Glomerular visceral epithelial cell (primary cell): ENCODE results near the gene ALX4.

Experiments
- DNase-seq: peaks from one replicate; pipeline ENCODE4 v3.0.0-alpha.2; 2016; ENCODE audit errors: extremely low spot score

ALX4 gene

DNA sequence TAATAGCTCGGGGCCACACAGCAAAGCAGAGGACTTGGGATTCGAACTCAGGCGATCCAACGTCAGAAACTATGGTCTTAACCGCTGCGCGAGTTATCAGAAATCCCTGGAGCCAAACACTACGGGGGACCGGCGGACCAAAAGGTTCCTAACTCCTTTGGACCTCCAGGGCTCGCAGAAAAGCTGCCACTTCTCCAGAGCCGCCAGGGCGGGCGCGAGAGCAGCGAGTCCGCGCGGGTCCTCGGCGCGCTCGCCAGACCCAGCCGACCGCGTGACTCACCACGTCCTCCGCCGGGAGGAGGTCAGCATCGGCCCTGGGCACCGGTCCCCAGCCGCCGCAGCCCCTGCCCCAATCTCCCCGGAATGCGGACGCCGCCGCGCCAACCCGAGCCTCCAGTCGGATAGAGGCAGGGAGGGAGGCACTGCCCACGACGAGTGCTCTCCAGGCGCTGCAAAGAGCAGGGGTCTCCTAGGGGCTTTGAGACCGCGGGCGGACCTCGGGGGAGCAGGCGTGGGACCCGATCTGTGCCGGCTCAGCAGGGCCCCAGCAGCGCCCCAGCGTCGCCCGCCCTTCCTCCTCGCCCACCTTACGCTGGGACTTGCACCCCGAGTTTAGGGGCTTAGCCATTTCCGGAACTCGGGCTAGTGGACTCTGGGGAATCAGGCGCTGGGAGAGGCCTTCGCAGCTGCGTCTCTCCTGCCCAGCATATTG lies 6.2 kb upstream of the ALX4 start:
- peak; percentile 31 for DNase-seq

DNA sequence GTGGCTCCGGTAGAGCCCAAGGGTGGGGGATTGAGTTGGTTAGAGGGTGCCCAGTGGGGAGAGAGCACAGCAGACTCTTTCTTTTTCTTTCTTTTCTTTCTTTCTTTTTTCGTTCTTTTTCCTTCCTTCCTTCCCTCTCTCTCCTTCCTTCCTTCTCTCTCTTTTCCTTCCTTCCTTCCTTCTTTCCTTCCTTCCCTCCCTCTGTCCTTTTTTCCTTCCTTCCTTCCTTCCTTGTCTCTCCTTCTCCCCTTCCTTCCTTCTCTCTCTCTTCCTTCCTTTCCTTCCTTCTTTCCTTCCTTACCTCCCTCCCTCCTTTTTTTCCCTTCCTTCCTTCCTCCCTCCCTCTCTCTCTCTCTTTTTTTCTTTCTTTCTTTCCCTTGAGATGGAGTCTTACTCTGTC lies 4.8 kb upstream of the ALX4 start:
- DNase-seq, result no peak

DNA sequence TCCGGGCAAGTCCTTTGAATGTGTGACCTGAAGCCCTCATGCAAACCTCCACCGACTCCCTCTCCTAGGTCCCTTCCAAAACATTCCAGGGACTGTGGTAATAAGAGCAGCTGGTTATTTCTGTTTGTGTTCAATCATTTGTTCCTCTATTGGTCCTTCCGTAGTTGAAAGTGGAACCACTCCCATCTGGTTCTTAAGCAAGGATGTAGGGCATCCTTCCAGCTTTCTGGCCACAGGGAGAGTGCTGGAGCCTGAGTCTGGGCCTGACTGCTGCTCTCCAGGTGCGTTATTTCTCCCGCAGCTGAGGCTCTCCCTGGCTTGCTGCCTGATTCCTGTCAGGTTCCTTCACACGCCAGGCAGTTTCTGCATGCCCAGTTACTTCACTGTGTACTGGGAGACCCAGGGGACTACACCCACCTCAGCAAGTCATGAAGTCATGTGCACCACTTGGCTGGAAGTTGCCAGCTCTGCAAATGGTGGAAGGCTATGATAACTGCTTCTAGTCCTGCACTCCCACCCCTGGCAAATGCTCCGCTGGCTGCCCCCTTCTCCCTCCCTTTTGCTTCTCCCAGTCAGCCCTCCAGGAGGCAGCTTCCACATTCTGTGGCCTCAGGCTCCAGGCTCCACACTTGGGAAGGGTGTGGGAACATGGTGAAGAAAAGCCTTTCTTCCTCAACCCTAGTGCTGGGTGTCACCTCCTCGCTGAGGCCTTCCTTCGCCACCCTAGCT lies 4.0 kb upstream of the ALX4 start:
- DNase-seq, result no peak

DNA sequence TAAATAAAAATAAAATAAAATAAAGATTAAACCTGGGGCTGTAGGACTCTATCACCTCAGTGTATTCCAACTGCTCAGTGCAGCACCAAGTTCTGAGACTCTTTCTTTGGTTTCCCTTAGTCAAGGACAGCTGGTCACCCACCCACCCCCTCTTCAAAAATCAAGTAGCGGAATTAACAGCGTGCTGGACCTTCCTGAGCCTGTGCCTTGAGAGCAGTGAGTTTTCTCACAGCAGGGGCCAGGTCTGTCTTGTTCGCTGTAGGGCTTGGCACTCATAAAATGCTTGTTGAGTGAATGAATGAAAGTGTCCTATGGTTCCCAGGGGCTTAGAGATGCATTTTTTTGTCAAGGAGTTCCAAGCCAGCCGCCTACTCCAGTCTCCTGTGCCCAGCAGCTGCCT lies 2.9 kb upstream of the ALX4 start:
- no peak for DNase-seq

DNA sequence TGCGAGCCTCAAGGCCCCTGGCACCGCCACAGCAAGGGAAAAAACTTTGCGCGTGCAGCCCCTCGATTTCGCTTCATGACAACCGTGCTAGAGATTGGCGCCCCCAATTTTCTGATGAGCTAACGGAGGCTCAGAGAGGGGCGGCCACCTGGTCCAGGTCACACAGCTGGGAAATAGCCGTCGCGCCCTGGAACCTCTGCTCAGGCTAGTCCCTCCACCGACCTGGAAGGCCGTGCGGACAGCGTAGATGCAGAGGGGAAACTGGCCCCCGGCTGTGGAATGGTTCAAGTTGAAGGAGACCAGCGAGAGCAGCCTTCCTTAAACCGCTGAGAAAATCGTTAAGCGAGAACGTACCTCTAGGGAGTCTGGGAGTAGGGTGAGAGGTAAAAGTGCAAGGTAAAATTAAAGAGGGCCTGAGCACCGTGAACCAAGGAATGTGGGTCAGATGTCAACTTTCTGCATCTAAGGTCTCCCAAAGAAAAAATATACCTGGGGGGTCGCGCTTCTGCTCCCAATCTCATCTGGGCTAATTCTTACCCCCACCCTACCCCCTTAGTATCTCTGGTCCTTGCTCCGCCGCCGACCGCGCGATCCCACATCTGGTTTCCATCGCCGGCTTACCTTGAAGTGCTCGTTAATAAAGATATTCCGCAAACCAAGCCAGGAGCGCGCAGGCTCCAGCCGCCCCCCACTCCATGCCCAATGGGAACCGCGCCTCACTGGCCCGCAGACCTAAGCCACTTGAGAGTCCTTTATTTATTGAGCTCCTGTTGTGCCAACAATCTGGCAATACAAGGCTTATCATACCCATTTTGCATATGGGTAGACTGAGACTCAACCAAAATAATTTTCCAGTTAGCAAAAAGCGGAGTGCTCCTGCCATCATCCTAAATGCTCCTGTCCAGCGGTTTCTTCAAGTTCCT lies 1.7 kb upstream of the ALX4 start:
- no peak for DNase-seq

DNA sequence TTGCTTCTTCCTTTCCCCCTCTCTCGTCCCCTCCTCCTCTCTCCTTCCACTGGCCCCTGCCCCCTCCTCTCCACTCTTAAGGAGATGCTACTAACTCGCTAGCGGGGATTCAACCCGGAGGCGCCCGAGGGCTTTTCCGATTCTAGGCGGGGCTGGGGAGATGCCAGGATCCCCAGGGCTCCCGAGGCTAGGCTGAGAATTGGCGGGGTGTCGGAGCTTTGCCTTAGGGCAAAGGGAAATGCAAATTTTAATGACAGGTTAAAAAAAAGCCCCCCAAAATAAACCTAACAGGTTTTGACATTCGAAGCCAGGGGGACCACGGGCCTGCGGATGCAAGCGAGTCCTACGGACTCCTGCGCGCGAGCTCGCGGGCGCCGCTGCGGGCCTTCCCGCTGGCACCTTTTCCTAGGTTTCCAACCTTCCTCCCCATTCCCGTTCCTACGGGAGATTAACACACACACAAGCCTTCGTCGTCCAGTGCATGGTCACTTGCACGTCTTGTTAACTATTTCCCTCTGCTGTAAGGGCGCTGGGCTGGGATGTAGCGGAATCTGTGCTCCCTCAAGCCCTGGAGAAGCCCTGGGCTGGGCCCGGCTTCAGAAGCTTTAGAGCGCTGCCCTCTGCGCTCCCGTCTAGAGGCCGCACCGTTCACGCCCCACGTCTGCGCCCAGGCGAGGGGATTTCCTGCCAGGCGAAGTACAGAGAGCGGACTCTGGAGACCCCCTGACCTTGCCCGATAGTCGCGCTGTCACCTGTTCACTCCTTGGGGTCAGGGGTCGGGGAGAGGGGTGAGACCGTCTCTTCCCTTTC lies 729 bp upstream of the ALX4 start:
- DNase-seq, result no peak

DNA sequence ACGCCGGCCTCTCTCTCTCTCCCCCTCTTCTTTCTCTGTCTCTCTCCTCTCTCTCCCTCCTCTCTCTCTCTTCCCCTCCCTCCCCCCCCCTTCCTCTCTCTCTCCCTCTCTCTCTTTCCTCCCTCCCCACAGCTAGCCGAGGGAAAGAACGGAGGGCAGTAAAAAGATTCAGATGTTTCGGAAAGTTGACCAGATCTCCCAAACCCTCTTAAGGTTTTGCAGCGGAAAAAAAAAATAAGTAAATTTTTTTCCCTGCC lies 195 bp upstream of the ALX4 start:
- no peak for DNase-seq

DNA sequence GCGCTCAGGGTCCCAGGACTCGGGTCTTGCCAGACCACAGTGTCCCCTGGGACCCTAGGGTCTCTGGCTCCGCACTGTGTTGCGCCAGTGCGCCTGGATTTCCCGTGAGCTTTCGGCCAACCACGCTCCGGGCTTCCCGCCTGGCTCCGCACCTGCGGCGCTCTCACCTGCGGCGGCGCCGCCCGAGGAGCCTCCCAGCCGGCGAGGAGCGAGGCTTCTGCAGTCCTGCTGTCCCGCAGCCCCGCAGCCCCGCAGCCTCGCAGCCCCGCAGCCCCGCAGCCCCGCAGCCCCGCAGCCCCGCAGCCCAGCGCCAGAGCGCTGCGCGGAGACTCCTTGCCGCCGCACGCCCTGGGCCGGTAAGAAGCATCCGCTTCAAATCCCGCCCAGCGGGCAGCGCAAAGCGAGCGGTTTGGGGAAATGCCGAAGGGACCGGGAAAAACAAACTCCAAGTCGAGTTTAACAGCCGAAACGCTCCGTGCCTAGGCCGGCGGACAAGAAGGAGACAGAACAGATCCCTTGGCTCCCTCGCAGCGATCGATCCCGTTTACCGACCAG lies 939 bp downstream of the ALX4 start:
- no peak for DNase-seq

DNA sequence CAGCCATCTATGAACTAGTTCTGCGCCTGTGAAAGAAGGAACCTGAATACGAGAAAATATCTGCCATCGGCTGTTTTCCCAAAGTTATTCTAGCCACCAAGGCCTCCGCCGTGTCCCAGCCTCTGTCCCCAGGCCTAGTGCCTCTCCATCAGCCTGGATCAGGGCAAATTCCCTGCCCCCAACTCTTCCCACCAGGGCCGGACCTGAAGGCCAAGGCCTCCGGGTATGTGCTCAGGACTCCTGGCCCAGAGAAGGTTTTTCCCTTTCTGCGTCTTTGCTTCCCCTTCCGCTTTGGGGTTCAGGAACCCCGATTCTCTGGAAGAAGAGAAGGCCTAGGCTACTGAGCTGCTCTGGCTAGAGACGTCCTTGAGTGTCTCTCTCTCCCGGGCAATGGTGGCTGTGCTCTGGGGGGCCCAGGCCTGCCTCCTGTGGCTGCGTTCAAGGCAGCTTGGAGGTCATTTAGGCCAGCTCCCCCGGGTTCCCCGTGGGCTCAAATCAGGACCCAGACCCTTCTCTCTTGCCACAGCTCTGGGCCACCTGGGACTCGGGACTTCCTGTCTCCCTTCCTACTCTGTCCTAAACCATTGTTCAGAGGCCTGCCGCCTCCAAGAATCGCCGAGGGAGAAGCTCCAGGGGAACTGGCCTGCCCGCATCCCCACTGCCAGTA lies 1.6 kb downstream of the ALX4 start:
- DNase-seq, result no peak

DNA sequence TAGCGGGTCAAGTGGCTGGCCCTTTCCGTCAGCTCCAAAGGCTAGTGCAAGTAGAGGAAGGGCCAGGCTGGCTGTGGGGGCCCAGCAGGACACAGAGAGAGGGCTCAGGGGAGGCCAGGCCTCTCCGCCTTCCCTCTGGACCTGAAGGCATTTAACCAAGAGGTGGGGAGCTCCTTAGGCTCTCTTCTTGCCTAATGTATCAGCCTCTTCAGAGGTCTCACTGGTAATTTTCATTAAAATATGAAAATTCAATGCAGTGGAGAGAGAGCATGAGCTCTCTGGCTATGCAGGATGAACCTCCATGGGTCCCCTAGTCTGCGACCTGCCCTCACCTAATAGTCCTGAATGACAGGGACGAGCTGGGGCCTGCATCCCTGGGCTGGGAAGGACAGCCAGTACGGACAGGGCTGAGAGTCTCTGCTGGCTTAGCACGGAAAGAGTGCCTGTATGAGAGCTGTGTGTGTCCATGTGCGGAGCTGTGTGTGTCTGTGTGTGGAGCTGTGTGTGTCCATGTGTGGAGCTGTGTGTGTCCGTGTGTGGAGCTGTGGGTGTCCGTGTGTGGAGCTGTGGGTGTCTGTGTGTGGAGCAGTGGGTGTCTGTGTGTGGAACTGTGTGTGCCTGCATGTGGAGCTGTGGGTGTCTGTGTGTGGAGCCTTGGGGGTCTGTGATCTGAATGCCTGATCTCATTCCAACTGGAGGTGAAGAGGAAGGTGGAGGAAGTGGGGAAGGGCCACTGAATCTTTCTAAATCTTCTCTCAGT lies 2.4 kb downstream of the ALX4 start:
- DNase-seq, result no peak

DNA sequence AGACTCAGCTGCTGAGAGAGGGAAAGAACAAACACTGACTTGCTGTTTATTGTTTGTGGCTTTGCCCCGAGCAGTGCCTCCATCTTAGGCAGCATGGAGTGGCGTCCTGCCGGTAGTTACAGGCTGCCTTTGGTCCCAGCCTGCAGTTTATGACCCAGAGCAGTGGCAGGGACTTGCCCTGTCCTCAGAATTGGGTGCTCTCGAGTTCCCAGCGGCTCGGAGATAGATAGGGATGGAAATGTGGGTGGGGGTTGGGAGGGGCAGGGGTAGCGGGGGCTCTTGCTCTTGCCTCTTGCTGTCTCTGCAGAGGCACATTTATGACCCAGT lies 3.1 kb downstream of the ALX4 start:
- DNase-seq, result no peak

DNA sequence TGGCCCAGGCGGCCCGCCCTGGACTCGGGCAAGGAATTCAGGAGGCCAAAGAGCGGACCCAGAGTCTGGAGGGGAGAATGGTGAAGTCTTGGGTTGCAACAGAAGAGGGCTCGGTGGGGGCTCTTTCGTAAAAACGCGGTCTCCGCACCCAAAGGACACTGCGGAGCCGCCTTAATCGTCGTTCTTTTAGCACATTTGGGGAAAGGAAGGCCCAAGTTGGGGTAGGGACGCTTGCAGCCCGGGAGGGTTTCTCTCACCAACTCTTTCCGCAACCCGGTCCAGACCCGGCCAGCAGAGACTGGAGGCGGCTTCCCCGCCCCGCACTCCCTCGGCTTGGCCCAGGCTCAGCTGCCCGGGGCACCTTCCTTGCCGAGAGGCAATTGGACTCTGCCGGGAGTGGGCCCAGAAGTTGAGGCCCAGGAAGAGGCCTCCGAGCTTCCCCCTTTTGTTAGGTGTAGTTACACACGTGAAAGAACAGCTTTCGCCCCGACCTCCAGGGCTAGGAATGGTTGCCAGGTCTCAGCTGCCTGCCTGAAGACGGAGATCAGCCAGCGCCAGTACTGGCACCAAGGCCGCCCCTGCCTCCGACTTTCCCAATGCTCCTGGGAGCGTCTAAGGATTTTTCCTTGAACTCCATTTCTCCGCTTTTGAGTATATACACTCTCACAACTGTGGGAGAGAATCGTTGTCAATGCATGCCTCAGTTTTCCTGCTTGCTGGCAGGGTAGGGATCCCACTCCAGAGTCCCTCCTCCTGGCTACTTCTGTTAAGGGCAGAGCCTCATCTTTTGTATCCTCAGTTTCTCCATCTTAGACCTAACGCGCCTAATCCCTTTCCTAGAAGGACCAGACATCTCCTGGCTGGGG lies 3.7 kb downstream of the ALX4 start:
- no peak for DNase-seq

DNA sequence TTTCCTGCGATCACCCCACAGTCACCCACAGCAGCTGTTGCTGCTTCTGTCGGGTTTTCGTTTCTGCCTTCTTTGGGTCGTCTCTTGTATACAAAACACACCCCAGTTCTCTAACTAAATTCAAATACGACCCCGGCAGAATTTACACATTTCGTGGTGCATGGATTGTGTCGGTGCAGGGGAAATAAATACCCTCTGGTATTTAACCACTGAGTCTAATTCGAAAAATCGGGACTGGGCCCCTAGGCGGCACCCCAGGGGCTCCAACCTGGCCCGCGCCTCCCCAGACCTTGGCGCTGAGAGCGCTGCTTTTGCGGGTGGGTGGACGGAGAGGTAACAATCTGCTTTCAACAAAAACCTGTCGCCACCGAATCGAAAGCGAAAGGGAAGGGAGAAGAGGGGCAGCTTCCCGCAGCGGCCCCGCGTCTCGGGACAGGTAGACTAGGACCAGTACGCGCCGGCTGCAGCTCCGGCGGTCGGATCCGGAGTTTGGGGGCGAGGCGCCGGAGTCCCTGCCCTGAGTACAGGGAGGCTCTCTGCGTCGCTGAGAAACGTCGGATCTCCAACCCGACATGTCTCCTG lies 4.4 kb downstream of the ALX4 start:
- no peak for DNase-seq

DNA sequence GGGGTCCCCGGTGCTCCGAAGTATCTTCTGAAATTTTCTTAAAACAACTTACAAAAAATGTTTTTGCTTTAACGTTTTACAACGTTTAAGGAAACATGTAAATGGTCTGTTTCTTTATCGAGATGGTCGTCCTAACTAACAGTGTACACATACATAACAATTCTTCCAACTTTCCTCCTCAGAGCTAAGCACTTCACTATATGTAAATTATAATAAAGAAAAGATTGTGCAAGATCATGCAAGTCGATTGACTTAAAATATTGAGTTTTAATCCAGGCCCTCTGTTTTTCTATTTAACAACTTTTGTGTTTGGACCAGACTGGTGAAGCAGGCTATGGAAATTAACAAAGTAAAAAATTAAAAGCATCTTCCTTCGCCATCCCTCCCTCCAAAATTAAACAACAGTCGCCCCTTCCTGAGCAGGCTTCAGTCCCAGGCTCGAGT lies 4.9 kb downstream of the ALX4 start:
- no peak for DNase-seq

DNA sequence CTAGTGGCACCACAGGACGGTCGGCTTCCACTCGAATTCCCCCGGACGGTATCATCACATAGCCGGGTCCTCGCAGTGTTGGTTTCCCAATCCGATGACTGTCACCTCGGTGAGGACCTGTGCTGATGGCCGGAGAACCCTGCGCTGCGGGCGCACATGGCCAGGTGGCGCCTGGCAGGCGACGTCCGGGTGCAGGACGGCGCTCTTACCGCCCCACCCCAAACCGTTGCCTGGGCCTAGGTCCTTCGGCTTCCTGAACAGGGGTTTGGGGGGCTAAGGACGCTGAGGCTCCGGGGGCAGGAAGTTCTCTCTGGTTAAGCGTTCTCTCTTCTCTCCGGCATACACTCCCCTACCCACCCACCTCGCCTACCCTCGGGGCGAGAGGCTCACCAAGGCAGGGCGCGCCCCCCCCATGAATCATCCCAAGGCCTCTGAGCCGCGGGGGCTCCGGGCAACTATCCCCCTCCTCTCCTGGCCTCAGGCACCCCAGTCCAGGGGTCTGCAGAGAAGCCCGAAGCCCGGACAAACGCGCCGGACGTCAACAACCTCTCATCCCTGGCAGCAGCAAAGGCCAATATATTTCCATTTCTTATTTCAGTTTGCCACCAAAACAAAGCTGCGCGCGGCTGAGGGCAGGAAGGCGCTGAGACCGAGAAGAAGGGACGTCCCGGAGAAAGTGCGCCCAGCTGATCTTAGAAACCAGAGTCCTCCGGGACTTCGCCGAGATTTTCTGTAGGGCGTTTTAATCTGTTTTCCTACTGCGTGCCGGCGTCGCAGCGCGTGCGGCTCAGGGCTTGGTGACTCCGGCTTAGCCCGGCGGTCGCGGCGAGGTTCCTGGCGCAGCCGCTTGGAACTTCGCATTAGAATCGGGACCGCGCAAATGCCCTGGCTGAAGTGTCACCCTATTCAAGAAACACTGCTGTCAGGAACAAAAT lies 5.6 kb downstream of the ALX4 start:
- DNase-seq, result no peak

DNA sequence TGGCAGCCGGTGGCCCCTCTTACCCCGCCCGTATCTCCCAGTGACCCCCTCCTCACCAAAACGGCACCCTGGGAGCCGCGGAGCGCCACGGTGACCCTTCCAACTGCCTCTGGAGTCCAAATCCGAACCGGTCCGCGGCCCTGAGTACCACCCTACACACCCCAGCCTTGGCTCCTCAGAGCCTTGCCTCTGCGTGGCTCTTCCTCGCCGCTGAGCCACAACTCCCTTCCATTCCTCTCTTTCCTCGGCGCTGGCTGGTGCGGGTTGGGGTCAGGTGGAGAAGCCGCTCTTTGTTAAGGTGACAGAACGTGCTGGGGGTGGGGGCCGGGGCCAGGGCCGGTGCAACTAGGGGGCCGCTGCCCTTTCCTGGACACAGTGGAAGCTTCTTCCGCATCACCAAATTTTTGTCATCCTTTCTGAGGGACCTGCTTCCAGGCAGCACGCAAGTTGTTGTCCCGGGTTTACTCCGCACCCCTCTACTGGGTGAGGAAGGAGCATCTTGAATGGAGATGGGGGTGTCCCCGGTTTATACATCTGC lies 6.5 kb downstream of the ALX4 start:
- DNase-seq, result no peak

DNA sequence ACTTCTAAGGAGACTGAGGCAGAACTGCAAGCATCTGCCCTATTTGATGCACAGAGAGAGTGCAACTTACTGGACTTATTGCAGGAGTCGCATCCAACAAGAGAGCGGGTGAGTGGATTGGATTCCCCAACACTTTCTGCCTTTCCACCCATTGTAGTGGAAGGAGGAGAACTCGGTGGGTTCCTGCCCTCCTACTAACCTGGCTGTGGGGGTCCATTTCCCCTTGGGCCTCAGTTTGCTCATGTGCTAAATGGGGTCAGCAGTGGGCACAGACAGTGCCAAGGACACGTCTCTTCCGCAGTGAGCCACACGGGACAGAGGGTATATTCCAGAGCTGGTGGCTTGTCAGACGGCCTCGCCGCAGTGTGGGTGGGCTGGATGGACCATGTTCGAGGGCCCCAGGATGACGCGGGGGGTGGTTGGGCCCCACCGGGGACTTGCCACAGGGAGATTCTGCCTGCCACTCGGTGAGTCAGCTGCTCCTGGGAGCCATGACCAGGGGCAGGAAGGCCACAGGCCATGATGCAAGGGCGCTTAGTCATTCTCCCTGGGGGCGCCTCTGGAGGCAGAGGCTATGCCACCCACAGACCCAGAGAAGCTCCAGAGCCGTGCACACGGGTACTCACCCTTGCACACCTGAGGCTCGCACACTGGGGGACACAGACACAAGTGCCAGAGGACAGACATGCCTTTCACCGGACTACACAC lies 8.2 kb downstream of the ALX4 start:
- DNase-seq, result peak; percentile 81
